Esophagus squamous epithelium (tissue), 5 donors: ENCODE measurements around the gene SLITRK2. TPM values are rescaled to one million over a fixed set of nuclear protein-coding genes. Genes with fewer than 3 reads are reported as not detected.

Source experiments
- DNase-seq: peaks from one replicate; lab custom pipeline; 2025; lab: John Stamatoyannopoulos, UW
- H3K27ac ChIP-seq, 4 donors: fragments of 200-600 bp; sonication (generic); one replicate each; pipeline ENCODE4 v1.5.1; 2016 to 2019; ENCODE audit warnings: mild to moderate bottlenecking in 1 of 4
- H3K27me3 ChIP-seq, 4 donors: fragments of 200-600 bp; sonication (generic); 1 replicate in 3 of 4; 2 replicates in 1 of 4; pipeline versions ENCODE4 v1.5.1 to v1.6.0; 2017 to 2021; ENCODE audit warnings: antibody characterized with exemption in 1 of 4
- H3K36me3 ChIP-seq, 3 donors: fragments of 200-600 bp; sonication (generic); one replicate each; pipeline ENCODE4 v1.5.1; 2016 to 2019
- H3K4me1 ChIP-seq, 3 donors: fragments of 200-600 bp; sonication (generic); one replicate each; pipeline ENCODE4 v1.5.1; 2017 to 2019
- H3K4me3 ChIP-seq, 4 donors: fragments of 200-600 bp; sonication (generic); 1 replicate in 3 of 4; 2 replicates in 1 of 4; pipeline ENCODE4 v1.5.1; 2016 to 2019; ENCODE audit warnings: mild to moderate bottlenecking in 2 of 4, moderate library complexity in 1 of 4
- H3K9me3 ChIP-seq, 3 donors: fragments of 200-600 bp; sonication (generic); one replicate each; pipeline ENCODE4 v1.5.1; 2016 to 2019
- POLR2A ChIP-seq, 4 donors: fragments of 450-650 bp; IDR thresholded peaks; one replicate each; pipeline ENCODE4 v1.6.1; 2017; ENCODE audit warnings: antibody characterized with exemption in 4 of 4, mild to moderate bottlenecking in 4 of 4, moderate library complexity in 3 of 4
- WGBS, 2 donors: methylation state at CpG; one replicate each; pipeline ENCODE4 v1.1.5; 2018; 5-methylcytosine and 5-hydroxymethylcytosine counted together
- intact Hi-C: fragments of 100-400 bp; cut with DNase I; formaldehyde crosslinking; loops from one replicate; pipeline ENCODE4 v1.15.0; 2022
- total RNA-seq, 4 donors: library from RNA; depleted of rRNA; stranded (reverse); fragments of >200 nt; gene quantifications; one replicate each; pipeline ENCODE4 v1.1.0, GENCODE V29; 2016
- TF ChIP-seq, protein P1 (sequence below), 6 experiments: fragments of 450-650 bp in 4 of 6; fragments of 200-600 bp in 2 of 6; sonication (generic) in 2 of 6; IDR thresholded peaks; one replicate each; pipeline ENCODE4 v1.5.1; 2016 to 2019; ENCODE audit warnings: antibody characterized with exemption in 6 of 6, mild to moderate bottlenecking in 4 of 6, moderate library complexity in 4 of 6
- donor health status: DM: yes; HTN: yes; CAD: no.

SLITRK2 gene
- total RNA-seq, 4 donors from 2014 or later = under 0.01 TPM; not detected in 3

- Histone ChIP-seq H3K9me3 (no peaks in the 10 kb centered on the region), H3K27me3 (no peaks in the 10 kb centered on the region), H3K4me3 (no peak overlapping the region), H3K36me3 (no peaks in the 10 kb centered on the region), H3K27ac (no peak overlapping the region), H3K4me1 (no peaks in the 10 kb centered on the region)
- intact Hi-C loops = no loop called here
- no peak for DNase-seq
- 61 to 72% methylated on average over 7 to 9 of the region's 9 CpGs for WGBS, 2 donors
- TF ChIP-seq, protein P1, sequence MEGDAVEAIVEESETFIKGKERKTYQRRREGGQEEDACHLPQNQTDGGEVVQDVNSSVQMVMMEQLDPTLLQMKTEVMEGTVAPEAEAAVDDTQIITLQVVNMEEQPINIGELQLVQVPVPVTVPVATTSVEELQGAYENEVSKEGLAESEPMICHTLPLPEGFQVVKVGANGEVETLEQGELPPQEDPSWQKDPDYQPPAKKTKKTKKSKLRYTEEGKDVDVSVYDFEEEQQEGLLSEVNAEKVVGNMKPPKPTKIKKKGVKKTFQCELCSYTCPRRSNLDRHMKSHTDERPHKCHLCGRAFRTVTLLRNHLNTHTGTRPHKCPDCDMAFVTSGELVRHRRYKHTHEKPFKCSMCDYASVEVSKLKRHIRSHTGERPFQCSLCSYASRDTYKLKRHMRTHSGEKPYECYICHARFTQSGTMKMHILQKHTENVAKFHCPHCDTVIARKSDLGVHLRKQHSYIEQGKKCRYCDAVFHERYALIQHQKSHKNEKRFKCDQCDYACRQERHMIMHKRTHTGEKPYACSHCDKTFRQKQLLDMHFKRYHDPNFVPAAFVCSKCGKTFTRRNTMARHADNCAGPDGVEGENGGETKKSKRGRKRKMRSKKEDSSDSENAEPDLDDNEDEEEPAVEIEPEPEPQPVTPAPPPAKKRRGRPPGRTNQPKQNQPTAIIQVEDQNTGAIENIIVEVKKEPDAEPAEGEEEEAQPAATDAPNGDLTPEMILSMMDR (IDR thresholded peaks at IDR 0.05) = no peak
- no peak for TF ChIP-seq POLR2A (IDR thresholded peaks at IDR 0.05)
Observed at GRCh38 chrX:145840531-145840930, 22.9 kb downstream of the SLITRK2 start.

- TF ChIP-seq, protein P1 (IDR thresholded peaks at IDR 0.05) = no peak
- no peak for TF ChIP-seq POLR2A (IDR thresholded peaks at IDR 0.05)
- no peak for DNase-seq
Observed at GRCh38 chrX:145843146-145843904, 25.7 kb downstream of the SLITRK2 start.

DNA sequence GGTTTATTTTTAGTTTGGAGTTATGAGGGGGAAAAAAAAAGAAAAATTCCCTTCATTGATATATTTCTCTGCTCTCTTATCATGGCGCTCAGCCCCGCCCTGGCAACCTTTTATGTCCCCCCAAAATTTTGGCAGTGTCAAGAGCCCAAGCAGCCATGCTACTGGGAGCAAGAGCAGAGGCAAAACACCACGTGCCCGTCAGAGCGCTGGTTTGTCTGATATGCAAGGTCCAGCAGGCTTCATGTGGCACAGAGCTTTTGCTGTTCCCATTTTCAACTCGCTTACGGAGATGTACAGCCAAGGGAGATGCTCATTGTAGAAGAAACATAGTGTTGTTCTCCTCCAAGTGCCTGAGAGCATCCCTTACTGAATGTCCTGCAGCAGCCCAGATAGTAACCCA lies 27.3 kb downstream of the SLITRK2 start:
- no peaks in the 10 kb centered on the region for H3K27me3 ChIP-seq
- 82 to 83% methylated on average over 4 to 6 of the region's 7 CpGs for WGBS, 2 donors
- no peak overlapping the region for H3K27ac ChIP-seq
- no peak for DNase-seq
- H3K9me3 ChIP-seq = no peaks in the 10 kb centered on the region
- intact Hi-C loops = no loop called here
- no peaks in the 10 kb centered on the region for H3K4me1 ChIP-seq
- no peak for TF ChIP-seq POLR2A (IDR thresholded peaks at IDR 0.05)
- TF ChIP-seq, protein P1 (IDR thresholded peaks at IDR 0.05) = no peak
- no peaks in the 10 kb centered on the region for H3K36me3 ChIP-seq
- no peak overlapping the region for H3K4me3 ChIP-seq

More at GRCh38 chrX:145843146-145843904, 25.7 kb downstream of the SLITRK2 start:
- no peaks in the 10 kb centered on the region for H3K36me3 ChIP-seq
- H3K9me3 ChIP-seq = no peaks in the 10 kb centered on the region
- intact Hi-C loops = no loop called here
- no peaks in the 10 kb centered on the region for H3K27me3 ChIP-seq
- WGBS, 2 donors = 23 to 54% methylated on average over 5 to 7 of the region's 7 CpGs
- H3K4me3 ChIP-seq = no peak overlapping the region
- no peak overlapping the region for H3K27ac ChIP-seq
- no peaks in the 10 kb centered on the region for H3K4me1 ChIP-seq

GRCh38 chrX:145848448-145848847 lies 30.8 kb downstream of the SLITRK2 start:
- 88% methylated on average over 2 of the region's 2 CpGs for WGBS, 2 donors
- no peaks in the 10 kb centered on the region for H3K36me3 ChIP-seq
- no peak overlapping the region for H3K4me3 ChIP-seq
- no peak overlapping the region for H3K27ac ChIP-seq
- no peaks in the 10 kb centered on the region for H3K9me3 ChIP-seq
- no peak for DNase-seq
- no peaks in the 10 kb centered on the region for H3K4me1 ChIP-seq
- TF ChIP-seq, protein P1 (IDR thresholded peaks at IDR 0.05) = no peak
- TF ChIP-seq POLR2A (IDR thresholded peaks at IDR 0.05) = no peak
- H3K27me3 ChIP-seq = no peaks in the 10 kb centered on the region
- intact Hi-C loops = no loop called here

- DNase-seq = no peak
- WGBS, 2 donors = 60 to 66% methylated on average over 4 to 10 of the region's 11 CpGs
- Histone ChIP-seq H3K27me3 (no peaks in the 10 kb centered on the region), H3K27ac (no peak overlapping the region), H3K4me1 (no peaks in the 10 kb centered on the region), H3K36me3 (no peaks in the 10 kb centered on the region), H3K4me3 (no peak overlapping the region), H3K9me3 (no peaks in the 10 kb centered on the region)
- intact Hi-C loops = no loop called here
- TF ChIP-seq, protein P1 (IDR thresholded peaks at IDR 0.05) = no peak
- TF ChIP-seq POLR2A (IDR thresholded peaks at IDR 0.05) = no peak
Observed at GRCh38 chrX:145848857-145849256, 31.2 kb downstream of the SLITRK2 start.
